Hippocampal formation (tissue), 2 donors: ENCODE data around the gene CHPT1.
A peak's percentile ranks its signal among the peaks of the same experiment; 100 is the strongest.
"Not testable (repeated sequence)": the region's sequence is repeated elsewhere in the genome, so short reads cannot be mapped to it uniquely, and the experiment has no call there.

Experiments used
- DNase-seq, 2 donors: peaks; one replicate each; lab custom pipeline; 2025; lab: John Stamatoyannopoulos, UW

The CHPT1 gene

GRCh38 chr12:101697197-101697929, at the start of gene CHPT1:
TSS of gene CHPT1 (plus strand) at chr12:101697640. CDS start at chr12:101697862, 222 bp downstream.
- DNase-seq = peak in 1 of 2 donors; percentile 61

- DNase-seq = no peak
Observed at GRCh38 chr12:101647711-101648110, 49.7 kb upstream of the CHPT1 start.

GRCh38 chr12:101648195-101648594, 49.2 kb upstream of the CHPT1 start:
- DNase-seq = no peak

- DNase-seq = no peak
Observed at GRCh38 chr12:101650346-101651117, 46.9 kb upstream of the CHPT1 start.

- no peak for DNase-seq
Observed at GRCh38 chr12:101653030-101653429, 44.4 kb upstream of the CHPT1 start.

GRCh38 chr12:101653503-101653902, 43.9 kb upstream of the CHPT1 start:
- no peak for DNase-seq

- DNase-seq = no peak
Observed at GRCh38 chr12:101654442-101654841, 43.0 kb upstream of the CHPT1 start.

GRCh38 chr12:101655393-101655792, 42.0 kb upstream of the CHPT1 start:
- no peak for DNase-seq

GRCh38 chr12:101660662-101661061, 36.8 kb upstream of the CHPT1 start:
- DNase-seq = not testable (repeated sequence)

- DNase-seq = no peak
Observed at GRCh38 chr12:101663298-101663697, 34.1 kb upstream of the CHPT1 start.

- DNase-seq = no peak
Observed at GRCh38 chr12:101664992-101665391, 32.4 kb upstream of the CHPT1 start.

- DNase-seq = peak in 1 of 2 donors; percentile 16
Observed at GRCh38 chr12:101666052-101666728, 31.2 kb upstream of the CHPT1 start.

GRCh38 chr12:101667591-101667990, 29.8 kb upstream of the CHPT1 start:
- DNase-seq = no peak

GRCh38 chr12:101670007-101670671, 27.3 kb upstream of the CHPT1 start:
- no peak for DNase-seq

GRCh38 chr12:101671157-101671791, 26.2 kb upstream of the CHPT1 start:
- DNase-seq = peak in 1 of 2 donors; percentile 23

GRCh38 chr12:101671833-101672232, 25.6 kb upstream of the CHPT1 start:
- DNase-seq = no peak

- no peak for DNase-seq
Observed at GRCh38 chr12:101675555-101675954, 21.9 kb upstream of the CHPT1 start.

- not testable (repeated sequence) for DNase-seq
Observed at GRCh38 chr12:101676497-101676896, 20.9 kb upstream of the CHPT1 start.

GRCh38 chr12:101678081-101678480, 19.4 kb upstream of the CHPT1 start:
- DNase-seq = no peak

GRCh38 chr12:101680240-101680639, 17.2 kb upstream of the CHPT1 start:
- DNase-seq = no peak

- no peak for DNase-seq
Observed at GRCh38 chr12:101680647-101681046, 16.8 kb upstream of the CHPT1 start.

GRCh38 chr12:101681627-101682026, 15.8 kb upstream of the CHPT1 start:
- DNase-seq = not testable (repeated sequence)
